Measurements from ENCODE around the gene HHIPL2.
"Not testable (repeated sequence)": the region's sequence is repeated elsewhere in the genome, so short reads cannot be mapped to it uniquely, and the experiment has no call there.

HHIPL2 gene

DNA sequence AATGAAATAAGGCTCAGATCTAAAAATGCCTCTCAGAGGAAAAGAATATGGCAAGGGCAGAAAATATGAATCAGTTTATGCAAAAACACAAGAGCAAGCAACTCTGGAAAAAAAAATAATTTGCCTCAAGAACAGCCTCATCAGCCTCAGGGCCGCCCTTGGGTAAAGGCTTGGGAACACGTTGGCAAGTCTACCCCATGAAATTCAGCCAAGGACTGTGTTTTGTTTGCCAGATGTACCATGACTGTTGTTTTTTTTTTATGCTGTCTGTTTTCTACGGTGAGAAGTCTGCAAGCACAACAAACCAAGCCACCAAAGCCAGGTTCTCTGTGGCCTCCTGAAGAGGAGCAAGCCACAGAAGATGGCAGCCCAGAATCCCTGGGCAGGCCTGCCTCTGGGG, 18.0 kb downstream of the HHIPL2 start:
- no peak for TF ChIP-seq JUND (IDR thresholded peaks at IDR 0.05; ENCODE audit: low read depth)
- no peak for DNase-seq (ENCODE audit: low read depth in 1 of 2, low spot score in 1 of 2)
- in situ Hi-C loops (cut with HindIII; ENCODE audit: low pct_unique_long_range_greater_than_20kb, low sequenced_read_pairs) = no loop called here

DNA sequence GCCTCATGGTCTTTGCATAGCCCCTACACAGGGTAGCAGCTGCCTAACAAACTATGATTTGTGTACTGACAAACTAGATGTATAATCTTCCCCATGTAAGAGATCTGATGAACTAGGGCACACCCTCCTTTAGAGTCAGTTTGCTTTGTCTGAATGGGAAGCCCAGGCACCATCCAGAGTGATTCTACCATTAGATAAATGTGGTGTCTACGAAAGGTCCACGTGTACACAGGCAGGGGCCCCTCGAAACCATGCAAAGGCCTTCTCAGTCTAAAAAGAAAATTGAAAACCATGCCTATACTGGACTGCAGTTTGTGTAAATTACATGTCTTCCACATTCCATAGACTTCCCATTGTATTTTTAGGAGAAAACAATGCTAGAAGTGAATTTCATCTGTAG, 18.7 kb downstream of the HHIPL2 start:
- DNase-seq (ENCODE audit: low read depth in 1 of 2, low spot score in 1 of 2) = no peak
- no peak for TF ChIP-seq JUND (IDR thresholded peaks at IDR 0.05; ENCODE audit: low read depth)
- in situ Hi-C loops (cut with HindIII; ENCODE audit: low pct_unique_long_range_greater_than_20kb, low sequenced_read_pairs) = no loop called here

DNA sequence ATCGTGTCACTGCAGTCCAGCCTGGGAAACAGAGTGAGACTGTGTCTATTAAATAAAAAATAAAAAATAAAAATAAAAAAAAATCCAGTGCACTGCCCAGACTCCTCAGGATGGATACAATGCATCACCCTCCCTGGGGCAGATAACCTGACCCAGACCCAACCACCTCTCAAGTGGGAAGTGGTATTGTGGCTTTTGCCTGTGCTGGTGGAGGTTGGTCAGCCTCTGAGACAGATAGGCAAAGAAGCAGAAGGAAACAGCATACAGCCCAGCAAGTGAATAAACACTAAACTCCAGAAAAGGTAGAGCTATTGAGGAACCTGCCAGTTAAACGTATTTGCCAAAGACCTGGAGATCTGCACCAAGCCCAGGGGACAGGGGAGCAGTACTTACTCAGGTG, 22.0 kb downstream of the HHIPL2 start:
- no peak for TF ChIP-seq JUND (IDR thresholded peaks at IDR 0.05; ENCODE audit: low read depth)
- no peak for DNase-seq (ENCODE audit: low read depth in 1 of 2, low spot score in 1 of 2)
- in situ Hi-C loops (cut with HindIII; ENCODE audit: low pct_unique_long_range_greater_than_20kb, low sequenced_read_pairs) = no loop called here

DNA sequence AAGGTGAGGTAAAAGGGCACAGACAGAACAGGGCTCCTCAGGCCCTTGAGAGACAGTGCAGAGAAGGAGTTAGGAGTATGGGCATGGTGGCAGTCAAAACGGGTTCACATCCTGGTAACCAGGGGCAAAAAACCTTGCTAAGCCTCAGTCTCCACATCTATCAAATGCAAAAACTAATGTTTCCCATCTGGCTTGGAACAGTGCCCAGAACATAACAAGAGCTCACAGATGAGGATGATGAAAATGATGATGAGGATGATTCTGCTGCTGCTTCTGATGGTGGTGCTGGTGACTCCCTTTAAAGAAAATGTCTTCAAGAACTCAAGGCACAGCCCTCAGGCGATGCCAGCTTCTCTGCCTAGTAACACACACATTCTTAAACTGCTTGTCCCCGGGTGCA, 24.1 kb downstream of the HHIPL2 start:
- DNase-seq (ENCODE audit: low read depth in 1 of 2, low spot score in 1 of 2) = no peak
- no peak for TF ChIP-seq JUND (IDR thresholded peaks at IDR 0.05; ENCODE audit: low read depth)
- in situ Hi-C loops (cut with HindIII; ENCODE audit: low pct_unique_long_range_greater_than_20kb, low sequenced_read_pairs) = no loop called here

DNA sequence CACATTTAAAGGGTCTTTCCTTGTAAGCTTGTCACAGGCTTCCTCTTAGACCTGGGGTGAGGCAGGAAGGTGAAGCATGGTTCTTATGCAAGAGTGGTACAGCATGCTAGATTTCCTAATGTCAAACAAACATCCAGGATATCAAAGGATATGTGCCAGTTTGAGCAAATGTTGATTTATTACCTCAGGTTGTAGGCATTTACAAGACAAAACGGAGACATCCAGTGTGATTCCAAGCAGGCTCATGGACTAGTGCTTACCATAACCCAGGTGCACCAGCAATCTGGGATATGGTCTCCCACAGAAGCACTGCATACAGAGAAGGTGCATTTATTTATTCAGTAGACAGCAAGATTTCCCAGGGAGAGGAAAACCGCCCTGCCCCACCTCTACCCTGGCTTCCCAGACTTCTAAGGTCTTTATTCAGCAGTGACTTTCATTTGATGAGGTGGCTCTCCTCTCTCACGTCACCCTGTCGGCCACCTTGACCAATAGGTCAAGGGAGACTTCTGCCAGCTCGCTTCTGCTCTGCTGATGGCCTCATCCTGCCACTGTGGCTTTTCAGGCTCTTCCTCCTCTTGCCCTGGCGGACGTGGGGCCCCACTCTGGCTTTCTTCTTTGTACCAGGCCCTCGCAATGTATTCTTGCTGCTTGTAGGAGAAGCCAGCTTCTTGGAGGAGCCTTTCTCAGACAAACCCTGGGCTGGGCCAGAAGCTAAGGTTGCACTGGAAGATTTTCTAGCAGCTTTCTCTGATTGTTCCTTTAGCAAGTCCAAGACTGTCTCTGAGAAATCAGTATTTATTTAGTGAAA, 25.6 kb downstream of the HHIPL2 start:
- DNase-seq (ENCODE audit: low read depth in 1 of 2, low spot score in 1 of 2) = no peak
- TF ChIP-seq JUND (IDR thresholded peaks at IDR 0.05; ENCODE audit: low read depth) = no peak
- in situ Hi-C loops (cut with HindIII; ENCODE audit: low pct_unique_long_range_greater_than_20kb, low sequenced_read_pairs) = no loop called here

DNA sequence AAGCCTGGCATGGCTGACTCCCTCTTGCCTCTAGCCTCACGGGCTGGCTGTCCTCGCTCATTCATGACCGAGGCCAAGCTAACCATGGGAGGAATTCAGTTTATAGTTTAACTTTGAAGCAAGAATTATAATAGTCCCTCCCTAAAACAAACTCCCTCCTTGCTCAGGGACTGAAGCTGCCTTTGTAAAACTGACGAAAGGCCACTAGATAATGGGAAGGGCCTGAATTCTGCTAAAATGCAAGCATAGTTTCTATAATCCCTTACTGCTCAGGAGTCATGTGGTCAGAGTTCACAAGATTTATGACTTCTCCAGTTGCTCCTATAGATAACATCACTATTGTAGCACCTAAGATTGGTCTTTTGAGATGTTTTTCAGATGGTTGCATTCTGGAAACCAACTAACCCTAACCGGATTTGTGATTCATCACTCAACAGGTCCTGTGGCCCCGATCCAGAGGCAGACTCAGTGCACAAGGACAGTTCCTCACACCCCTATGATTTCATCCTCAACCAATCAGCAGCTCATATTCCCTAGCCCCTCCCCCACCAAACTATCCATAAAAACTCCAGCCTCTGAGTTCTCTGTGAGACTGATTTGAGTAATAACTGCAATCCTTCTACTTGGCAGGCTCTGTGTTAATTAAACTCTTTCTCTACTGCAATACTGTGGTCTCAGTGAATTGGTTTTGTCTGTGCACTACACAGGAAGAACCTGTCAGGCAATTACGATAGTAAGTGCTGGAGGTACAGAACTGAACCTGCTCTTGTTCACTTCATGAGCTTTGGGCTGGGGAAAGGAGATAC, 26.4 kb downstream of the HHIPL2 start:
- in situ Hi-C loops (cut with HindIII; ENCODE audit: low pct_unique_long_range_greater_than_20kb, low sequenced_read_pairs) = no loop called here
- DNase-seq (ENCODE audit: low read depth in 1 of 2, low spot score in 1 of 2) = no peak
- TF ChIP-seq JUND (IDR thresholded peaks at IDR 0.05; ENCODE audit: low read depth) = no peak

DNA sequence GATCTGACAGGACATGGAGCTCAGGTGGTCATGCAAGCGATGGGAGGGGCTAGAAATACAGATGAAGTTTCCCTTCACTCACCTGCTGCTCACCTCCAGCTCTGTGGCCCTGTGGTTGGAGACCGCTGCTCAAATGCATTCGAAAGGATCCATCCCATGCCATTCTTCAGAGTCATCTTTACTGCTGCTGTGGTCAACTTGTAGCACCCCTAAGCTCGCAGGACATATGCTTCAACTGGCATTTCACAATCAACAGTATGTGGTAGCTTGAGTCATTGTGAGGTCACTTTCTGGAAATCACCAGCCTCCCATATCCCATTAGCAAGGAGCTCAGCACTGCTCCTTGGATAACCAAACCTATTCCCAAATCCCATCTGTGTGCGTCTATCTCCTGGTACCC, 58.4 kb downstream of the HHIPL2 start:
- in situ Hi-C loops (cut with HindIII; ENCODE audit: low pct_unique_long_range_greater_than_20kb, low sequenced_read_pairs); DNase-seq (ENCODE audit: low read depth in 1 of 2, low spot score in 1 of 2): not testable (repeated sequence)

DNA sequence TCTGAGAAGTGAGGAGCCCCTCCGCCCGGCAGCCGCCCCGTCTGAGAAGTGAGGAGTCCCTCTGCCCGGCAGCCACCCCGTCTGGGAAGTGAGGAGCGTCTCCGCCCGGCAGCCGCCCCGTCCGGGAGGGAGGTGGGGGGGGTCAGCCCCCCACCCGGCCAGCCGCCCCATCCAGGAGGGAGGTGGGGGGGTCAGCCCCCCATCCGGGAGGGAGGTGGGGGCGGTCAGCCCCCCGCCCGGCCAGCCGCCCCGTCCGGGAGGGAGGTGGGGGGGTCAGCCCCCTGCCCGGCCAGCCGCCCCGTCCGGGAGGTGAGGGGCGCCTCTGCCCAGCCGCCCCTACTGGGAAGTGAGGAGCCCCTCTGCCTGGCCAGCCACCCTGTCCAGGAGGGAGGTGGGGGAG, 60.1 kb downstream of the HHIPL2 start:
- in situ Hi-C loops (cut with HindIII; ENCODE audit: low pct_unique_long_range_greater_than_20kb, low sequenced_read_pairs); DNase-seq (ENCODE audit: low read depth in 1 of 2, low spot score in 1 of 2): not testable (repeated sequence)

DNA sequence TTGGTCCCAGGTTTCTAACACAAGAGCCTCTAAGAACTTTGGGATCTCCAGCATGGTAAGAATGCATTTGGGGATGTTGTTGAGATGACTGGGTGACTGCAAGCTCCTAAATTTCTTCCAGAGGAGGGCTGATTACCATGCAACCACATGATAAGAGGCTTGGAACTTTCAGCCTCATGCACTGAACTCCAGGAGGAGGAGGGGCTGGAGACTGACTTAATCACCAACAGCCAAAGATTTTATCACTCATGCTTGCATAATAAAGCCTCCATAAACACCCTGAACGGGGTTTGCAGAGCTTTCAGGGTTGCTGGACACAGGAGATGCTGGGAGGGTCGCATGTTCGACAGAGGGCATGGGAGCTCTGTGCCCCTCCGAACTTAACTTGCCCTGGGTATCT, 63.9 kb downstream of the HHIPL2 start:
- DNase-seq (ENCODE audit: low read depth in 1 of 2, low spot score in 1 of 2); in situ Hi-C loops (cut with HindIII; ENCODE audit: low pct_unique_long_range_greater_than_20kb, low sequenced_read_pairs): not testable (repeated sequence)

DNA sequence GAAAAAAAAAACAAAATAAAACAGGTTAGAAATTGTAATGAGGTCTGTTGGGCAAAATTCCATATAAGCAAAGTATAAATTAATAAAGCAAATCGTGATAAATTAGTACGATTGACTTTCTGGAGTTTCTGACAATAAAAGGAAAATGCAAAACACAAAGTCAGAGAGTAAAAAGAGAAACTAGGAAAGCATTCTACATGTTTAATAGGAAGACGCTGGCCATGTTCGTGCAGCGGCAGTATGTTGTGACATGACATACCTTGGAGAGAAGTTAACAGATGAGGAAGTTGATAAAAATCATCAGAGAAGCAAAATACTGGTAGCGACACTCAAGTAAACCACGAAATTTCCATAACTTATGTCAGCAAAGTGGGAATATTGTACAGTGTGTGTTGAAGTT, 68.3 kb downstream of the HHIPL2 start:
- DNase-seq (ENCODE audit: low read depth in 1 of 2, low spot score in 1 of 2); in situ Hi-C loops (cut with HindIII; ENCODE audit: low pct_unique_long_range_greater_than_20kb, low sequenced_read_pairs): not testable (repeated sequence)

DNA sequence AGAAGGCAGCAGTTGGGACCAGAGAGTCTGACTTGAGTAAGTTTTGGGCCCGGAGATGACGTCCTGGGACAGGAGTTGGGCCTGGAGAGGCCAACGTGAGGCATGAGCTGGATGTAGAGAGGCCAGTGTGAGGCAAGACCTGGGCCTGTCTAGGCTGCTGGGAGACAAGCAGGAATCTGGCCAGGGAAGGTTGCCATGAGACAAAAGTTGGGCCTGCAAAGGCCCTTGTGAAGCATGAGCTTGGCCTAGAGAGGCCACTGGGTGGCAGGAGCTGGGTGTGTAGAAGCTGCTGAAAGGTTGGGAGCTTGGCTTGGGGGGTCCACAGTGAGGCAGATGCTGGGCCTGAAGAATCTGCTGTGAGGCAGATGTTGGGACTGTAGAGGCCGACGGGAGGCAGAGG, 71.5 kb downstream of the HHIPL2 start:
- peak in 1 of 2 experiments; percentile 34 for DNase-seq (ENCODE audit: low read depth in 1 of 2, low spot score in 1 of 2)
- in situ Hi-C loops (cut with HindIII; ENCODE audit: low pct_unique_long_range_greater_than_20kb, low sequenced_read_pairs) = not testable (repeated sequence)

DNA sequence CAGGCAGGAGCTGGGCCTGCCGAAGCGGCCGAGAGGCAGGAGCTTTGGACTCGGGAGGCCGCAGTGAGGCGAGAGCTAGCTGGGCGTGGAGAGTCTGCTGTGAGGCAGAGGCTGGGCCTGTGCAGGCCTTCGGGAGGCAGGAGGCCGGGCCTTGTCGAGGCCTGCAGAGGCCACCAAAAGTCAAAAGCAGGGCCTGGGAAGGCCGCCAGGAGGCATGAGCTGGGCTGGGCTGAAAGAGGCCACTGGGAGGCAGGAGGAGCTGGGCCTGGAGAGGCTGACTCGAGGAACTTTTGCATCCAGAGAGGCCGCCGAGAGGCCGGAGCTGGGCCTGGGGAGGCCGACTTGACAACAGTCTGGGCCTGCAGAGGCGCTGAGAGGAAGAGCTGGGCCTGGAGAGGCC, 74.2 kb downstream of the HHIPL2 start:
- DNase-seq (ENCODE audit: low read depth in 1 of 2, low spot score in 1 of 2); in situ Hi-C loops (cut with HindIII; ENCODE audit: low pct_unique_long_range_greater_than_20kb, low sequenced_read_pairs): not testable (repeated sequence)

DNA sequence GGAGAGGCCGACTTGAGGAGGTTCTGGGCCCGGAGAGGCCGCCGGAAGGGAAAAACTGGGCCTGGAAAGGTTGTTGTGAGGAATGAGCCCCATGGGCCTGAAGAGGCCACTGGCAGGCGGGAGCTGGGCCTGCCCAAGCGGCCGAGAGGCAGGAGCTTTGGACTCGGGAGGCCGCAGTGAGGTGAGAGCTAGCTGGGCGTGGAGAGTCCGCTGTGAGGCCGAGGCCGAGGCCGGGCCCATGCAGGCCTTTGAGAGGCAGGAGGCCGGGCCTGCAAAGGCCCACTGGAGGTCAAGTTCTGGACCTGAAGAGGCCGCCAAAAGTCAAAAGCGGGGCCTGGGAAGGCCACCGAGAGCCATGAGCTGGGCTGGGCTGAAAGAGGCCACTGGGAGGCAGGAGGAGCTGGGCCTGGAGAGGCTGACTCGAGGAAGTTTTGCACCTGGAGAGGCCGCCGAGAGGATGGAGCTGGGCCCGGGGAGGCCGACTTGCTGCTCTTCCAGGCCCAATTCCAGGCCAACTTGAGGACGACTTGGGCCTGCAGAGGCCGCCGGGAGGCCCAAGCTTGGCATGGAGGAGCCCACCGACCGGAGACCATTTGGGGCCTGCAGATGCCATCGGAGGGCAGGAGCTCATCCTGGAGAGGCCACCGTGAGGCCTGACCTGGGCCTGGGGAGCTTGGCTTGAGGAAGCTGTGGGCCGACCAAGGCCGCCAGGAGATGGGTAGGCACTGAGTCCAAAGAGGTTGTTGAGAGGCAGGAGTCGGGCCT, 74.9 kb downstream of the HHIPL2 start:
- in situ Hi-C loops (cut with HindIII; ENCODE audit: low pct_unique_long_range_greater_than_20kb, low sequenced_read_pairs); DNase-seq (ENCODE audit: low read depth in 1 of 2, low spot score in 1 of 2): not testable (repeated sequence)

Measured in T47D (cell line).